Activated T-cell treated with anti-CD3 and anti-CD28 coated beads, Interleukin-2, amount 50 U/mL, for 24 hours (primary cell): ENCODE measurements around the gene STPG3.
A peak's percentile ranks its signal among the peaks of the same experiment; 100 is the strongest.

Experiments
- DNase-seq: peaks from one replicate; pipeline ENCODE4 v3.0.0-alpha.2; 2020
- H3K27ac Mint-ChIP-seq: 2 replicates; pipeline ENCODE4 v1.8.0; 2020; ENCODE audit warnings: mild to moderate bottlenecking, mixed read lengths
- H3K27me3 Mint-ChIP-seq: 2 replicates; pipeline ENCODE4 v1.8.0; 2020; ENCODE audit warnings: mixed read lengths
- H3K36me3 Mint-ChIP-seq: 2 replicates; pipeline ENCODE4 v1.8.0; 2020; ENCODE audit warnings: low read depth, mixed read lengths
- H3K4me1 Mint-ChIP-seq: 2 replicates; pipeline ENCODE4 v1.8.0; 2020; ENCODE audit warnings: low read depth, mixed read lengths
- H3K4me3 Mint-ChIP-seq: 2 replicates; pipeline ENCODE4 v1.8.0; 2020; ENCODE audit warnings: mild to moderate bottlenecking, moderate library complexity, mixed read lengths
- H3K9me3 Mint-ChIP-seq: 2 replicates; pipeline ENCODE4 v1.8.0; 2020; ENCODE audit warnings: mixed read lengths

The STPG3 gene

DNA sequence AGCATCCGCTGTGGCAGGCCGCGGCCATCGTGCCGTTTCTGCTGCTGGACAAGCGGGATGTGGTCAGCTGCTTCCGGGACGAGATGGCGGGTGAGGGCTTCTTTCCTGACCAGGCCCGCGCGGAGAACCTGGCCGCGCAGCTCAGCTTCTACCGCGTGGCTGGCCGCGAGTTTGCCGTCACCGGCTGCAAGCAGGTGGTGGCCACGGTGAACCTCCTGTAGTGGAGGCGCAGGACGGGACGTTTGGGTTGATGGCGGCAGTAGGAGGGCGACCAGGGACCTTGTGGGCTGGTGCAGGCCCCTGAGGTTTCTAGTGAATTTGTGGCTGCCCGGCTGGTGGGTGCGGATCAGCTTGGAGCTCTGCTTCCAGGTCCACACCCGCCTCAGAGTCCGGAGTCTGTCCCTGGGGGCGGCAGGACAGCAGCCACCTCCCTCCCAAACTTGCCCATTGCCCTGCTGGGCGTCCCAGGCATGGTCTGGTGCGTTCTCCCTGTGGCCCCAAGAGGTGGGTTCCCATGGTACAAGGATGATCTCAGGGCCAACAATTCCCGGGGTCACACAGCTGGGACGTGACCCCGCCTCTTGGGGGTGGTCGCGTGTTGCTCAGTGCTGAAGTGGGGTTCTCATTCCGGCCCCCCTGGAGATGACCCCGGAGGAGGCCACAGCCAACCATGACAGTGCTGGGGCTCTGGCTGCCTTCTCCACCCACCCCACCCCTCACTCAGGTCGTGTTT lies 28.8 kb downstream of the STPG3 start:
- DNase-seq, result no peak
- Mint-ChIP-seq H3K27ac (no peak overlapping the region), H3K4me3 (no peak overlapping the region), H3K36me3 (no peaks in the 10 kb centered on the region), H3K27me3 (peaks cover 20% of the 10 kb centered on the region), H3K9me3 (no peaks in the 10 kb centered on the region), H3K4me1 (peaks cover 13% of the 10 kb centered on the region)

GRCh38 chr9:137280474-137281344 lies 29.6 kb downstream of the STPG3 start:
- Mint-ChIP-seq H3K36me3 (no peaks in the 10 kb centered on the region), H3K4me3 (no peak overlapping the region), H3K27me3 (peaks cover 20% of the 10 kb centered on the region), H3K27ac (no peak overlapping the region), H3K4me1 (peaks cover 13% of the 10 kb centered on the region), H3K9me3 (no peaks in the 10 kb centered on the region)
- no peak for DNase-seq

- Mint-ChIP-seq H3K4me1 (peaks cover 12% of the 10 kb centered on the region), H3K4me3 (no peak overlapping the region), H3K27ac (no peak overlapping the region), H3K27me3 (peaks cover 20% of the 10 kb centered on the region), H3K9me3 (no peaks in the 10 kb centered on the region), H3K36me3 (no peaks in the 10 kb centered on the region)
- DNase-seq, result no peak
Measured at GRCh38 chr9:137281345-137282116, 30.4 kb downstream of the STPG3 start.

- Mint-ChIP-seq H3K27me3 (peaks cover 11% of the 10 kb centered on the region), H3K36me3 (no peaks in the 10 kb centered on the region), H3K4me3 (no peak overlapping the region), H3K9me3 (no peaks in the 10 kb centered on the region), H3K4me1 (no peaks in the 10 kb centered on the region), H3K27ac (no peak overlapping the region)
- no peak for DNase-seq
Measured at GRCh38 chr9:137286975-137287383, 35.9 kb downstream of the STPG3 start.

- no peak for DNase-seq
- H3K4me3 Mint-ChIP-seq, result no peak overlapping the region
- H3K36me3 Mint-ChIP-seq, result no peaks in the 10 kb centered on the region
- H3K27me3 Mint-ChIP-seq, result peaks cover 42% of the 10 kb centered on the region
- no peaks in the 10 kb centered on the region for H3K9me3 Mint-ChIP-seq
- H3K27ac Mint-ChIP-seq, result no peak overlapping the region
- H3K4me1 Mint-ChIP-seq, result peaks cover 8% of the 10 kb centered on the region
Measured at GRCh38 chr9:137293094-137293481, 42.0 kb downstream of the STPG3 start.

- Mint-ChIP-seq H3K4me3 (no peak overlapping the region), H3K27me3 (peaks cover 47% of the 10 kb centered on the region), H3K9me3 (no peaks in the 10 kb centered on the region), H3K36me3 (no peaks in the 10 kb centered on the region), H3K27ac (no peak overlapping the region), H3K4me1 (peaks cover 8% of the 10 kb centered on the region)
- DNase-seq, result no peak
Measured at GRCh38 chr9:137293482-137294090, 42.5 kb downstream of the STPG3 start.

GRCh38 chr9:137294091-137294680 lies 43.1 kb downstream of the STPG3 start:
- Mint-ChIP-seq H3K4me3 (no peak overlapping the region), H3K27me3 (peaks cover 53% of the 10 kb centered on the region), H3K9me3 (no peaks in the 10 kb centered on the region), H3K27ac (peak overlapping the region; percentile 29), H3K36me3 (no peaks in the 10 kb centered on the region), H3K4me1 (peaks cover 8% of the 10 kb centered on the region)
- no peak for DNase-seq

DNA sequence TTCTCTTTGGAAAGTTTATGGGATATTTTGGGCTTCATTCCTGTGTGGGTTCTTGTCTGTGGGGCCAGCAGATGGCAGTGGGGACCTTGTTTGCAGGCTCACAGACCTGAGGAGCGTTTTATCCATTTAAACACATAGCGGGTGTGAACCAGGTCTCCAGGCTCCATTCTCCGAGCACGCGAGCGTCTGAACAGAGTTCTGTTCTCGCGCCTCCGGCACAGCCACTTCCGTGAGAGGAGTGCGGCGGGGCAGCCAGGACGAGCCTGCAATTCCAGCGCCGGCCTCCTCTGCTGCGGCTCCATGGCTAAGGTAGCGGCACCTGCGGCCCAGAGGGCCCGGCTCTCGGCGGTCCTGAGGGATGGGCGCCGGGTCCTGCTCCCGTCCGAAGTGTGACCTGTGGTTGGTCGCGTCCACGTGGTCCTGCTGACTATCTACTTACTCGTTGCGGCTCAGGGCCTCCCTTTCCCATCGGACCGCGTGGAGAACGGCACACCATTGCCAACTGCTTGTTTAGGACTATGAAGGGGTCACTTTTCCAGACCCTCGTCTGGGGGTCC lies 43.7 kb downstream of the STPG3 start:
- Mint-ChIP-seq H3K27ac (peak overlapping the region; percentile 29), H3K36me3 (no peaks in the 10 kb centered on the region), H3K4me1 (peaks cover 8% of the 10 kb centered on the region), H3K9me3 (no peaks in the 10 kb centered on the region), H3K4me3 (peak overlapping the region; percentile 10), H3K27me3 (peaks cover 57% of the 10 kb centered on the region)
- DNase-seq, result no peak

DNA sequence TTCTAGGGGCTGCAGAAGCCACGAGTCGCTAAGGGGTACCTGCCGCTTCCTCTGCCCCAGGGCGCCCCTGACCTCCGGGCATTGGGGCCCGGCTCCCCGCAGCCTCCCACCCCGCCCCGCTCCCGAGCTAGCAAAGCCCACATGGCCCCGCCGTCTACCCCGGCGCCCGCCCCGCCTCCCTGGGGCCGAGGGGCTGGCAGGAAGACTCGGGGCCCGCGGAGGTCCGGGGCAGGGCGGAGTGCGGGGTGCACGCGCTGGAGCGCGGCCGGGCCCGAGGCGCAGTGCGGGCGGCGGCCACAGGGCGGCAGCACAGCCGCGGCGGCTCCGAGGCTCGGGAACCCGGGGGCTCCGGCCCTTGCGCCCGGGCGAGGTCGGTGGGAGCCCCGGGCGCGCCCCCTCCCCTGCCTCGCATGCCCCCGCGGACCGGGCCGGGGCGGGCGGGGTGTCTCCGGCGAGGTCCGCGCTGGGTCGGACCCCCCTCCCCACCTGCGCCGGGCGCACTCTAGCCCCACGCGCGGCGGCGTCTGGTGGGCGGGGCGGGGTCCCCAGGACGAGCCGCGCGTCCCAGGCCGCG lies 44.2 kb downstream of the STPG3 start:
- Mint-ChIP-seq H3K9me3 (no peaks in the 10 kb centered on the region), H3K36me3 (no peaks in the 10 kb centered on the region), H3K4me1 (peaks cover 12% of the 10 kb centered on the region), H3K4me3 (no peak overlapping the region), H3K27ac (no peak overlapping the region), H3K27me3 (peaks cover 61% of the 10 kb centered on the region)
- DNase-seq, result peak; percentile 78

DNA sequence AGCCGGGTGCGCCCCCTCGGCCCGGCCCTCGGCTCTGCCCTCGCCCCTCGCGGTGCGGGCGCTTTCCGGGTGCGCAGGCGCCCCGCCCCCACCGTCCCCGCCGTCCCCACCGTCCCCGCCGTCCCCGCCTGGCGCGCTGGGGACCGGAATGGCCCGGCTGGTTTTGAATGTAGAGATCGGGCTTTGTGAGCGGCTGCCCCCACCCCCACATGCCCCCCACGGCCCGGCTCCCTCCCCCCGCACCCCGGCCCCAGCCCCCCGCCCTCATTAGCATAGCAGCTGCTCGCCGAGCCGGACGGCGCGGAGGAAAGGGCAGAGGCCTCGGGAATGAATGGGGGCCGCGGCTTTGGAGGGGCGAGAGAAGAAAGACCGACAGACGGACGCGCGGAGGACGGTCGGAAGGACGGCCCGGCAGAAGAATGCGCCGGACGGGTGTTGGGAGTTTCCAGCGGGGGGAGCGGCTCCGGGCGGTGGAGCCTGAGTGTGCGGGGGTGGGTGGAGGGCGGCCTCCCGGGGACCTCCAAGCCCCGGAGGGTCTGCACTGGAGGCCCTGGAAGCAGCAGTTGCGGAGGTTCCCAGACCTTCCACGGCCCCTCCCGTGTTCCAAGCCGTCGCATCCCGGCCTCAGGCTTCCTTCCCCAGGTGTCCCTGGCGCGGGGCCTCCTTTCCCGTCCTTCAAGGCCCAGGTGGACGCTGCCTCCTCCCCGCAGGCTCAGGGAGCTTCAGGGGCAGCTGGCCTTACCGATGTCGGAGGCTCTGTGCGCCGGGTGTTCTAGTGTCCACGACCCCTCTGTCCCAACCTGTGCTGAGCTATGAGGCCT lies 45.0 kb downstream of the STPG3 start:
- Mint-ChIP-seq H3K9me3 (no peaks in the 10 kb centered on the region), H3K36me3 (no peaks in the 10 kb centered on the region), H3K27ac (no peak overlapping the region), H3K4me1 (peaks cover 15% of the 10 kb centered on the region), H3K27me3 (peaks cover 65% of the 10 kb centered on the region), H3K4me3 (peak overlapping the region; percentile 43)
- no peak for DNase-seq

DNA sequence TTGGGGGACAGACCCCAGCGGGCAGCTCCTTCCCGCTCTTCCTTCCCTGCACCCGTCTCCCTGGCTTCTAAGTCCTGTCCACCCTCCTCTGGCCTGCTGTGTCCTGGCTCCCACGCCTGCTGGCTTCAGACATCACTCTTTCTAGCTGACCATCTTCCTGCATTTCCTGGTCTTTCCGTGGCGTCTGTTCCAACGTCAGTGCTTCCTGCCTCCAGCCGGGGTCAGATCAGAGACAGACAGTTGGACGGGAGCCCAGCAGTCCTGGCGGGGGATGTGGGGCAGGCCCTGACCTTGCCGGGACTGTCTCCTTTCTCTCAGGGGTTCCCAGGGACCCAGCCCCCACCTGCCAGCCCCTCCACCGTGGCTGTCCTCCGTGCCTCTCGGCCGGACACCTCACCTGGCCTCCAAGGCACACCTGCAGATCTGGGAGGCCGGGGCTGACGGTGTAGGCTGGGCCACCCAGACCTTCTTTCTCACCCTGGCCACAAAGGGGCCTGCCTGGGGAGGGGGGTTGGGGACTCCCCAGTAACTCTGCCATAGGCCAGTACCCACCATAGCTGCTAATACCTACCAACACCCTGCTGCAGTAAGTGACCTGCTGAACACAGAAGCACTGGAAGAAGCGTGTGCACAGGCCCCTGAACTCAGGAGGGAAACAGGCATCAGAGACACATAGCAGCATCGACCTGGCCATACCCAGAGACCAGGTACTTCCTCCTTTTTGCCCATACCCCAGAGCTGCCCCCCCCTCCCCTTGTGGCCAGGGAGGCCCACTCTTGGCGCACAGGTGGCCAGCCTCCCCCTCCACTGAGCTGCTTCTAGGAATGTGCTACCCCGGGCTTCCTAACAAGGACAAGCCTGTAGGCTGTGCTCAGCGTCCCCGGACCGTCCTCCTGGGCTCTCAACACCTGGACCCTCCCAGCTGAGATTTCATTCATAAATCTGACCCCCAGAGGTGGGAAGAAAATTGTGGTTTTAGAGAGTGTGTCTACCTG lies 45.9 kb downstream of the STPG3 start:
- Mint-ChIP-seq H3K27me3 (peaks cover 65% of the 10 kb centered on the region), H3K36me3 (no peaks in the 10 kb centered on the region)
- no peak for DNase-seq

DNA sequence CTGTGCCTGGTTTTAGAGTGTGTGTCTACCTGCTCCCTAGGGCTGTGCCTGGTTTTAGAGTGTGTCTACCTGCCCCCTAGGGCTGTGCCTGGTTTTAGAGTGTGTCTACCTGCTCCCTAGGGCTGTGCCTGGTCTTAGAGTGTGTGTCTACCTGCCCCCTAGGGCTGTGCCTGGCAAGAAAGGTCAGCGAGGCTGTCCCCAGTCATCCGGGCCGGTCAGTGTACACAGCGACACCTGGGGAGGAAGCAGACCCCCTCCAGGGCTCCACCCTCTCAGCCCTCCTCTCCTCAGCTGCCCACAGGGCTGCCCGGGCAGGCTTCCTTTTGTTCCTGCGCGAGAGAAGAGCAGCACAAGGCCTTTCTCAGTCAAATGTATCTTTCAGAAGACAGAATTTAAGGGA lies 46.9 kb downstream of the STPG3 start:
- H3K27ac Mint-ChIP-seq, result no peak overlapping the region
- no peaks in the 10 kb centered on the region for H3K36me3 Mint-ChIP-seq
- no peak for DNase-seq
- peaks cover 63% of the 10 kb centered on the region for H3K27me3 Mint-ChIP-seq
- no peaks in the 10 kb centered on the region for H3K9me3 Mint-ChIP-seq
- no peak overlapping the region for H3K4me3 Mint-ChIP-seq
- peaks cover 15% of the 10 kb centered on the region for H3K4me1 Mint-ChIP-seq

More for the DNA sequence above, 45.9 kb downstream of the STPG3 start:
- no peak overlapping the region for H3K27ac Mint-ChIP-seq
- peak overlapping the region; percentile 43 for H3K4me3 Mint-ChIP-seq
- H3K4me1 Mint-ChIP-seq, result peaks cover 15% of the 10 kb centered on the region
- H3K9me3 Mint-ChIP-seq, result no peaks in the 10 kb centered on the region
